A549 treated with dexamethasone at 1 μM for 4 hours (cell line): ENCODE measurements around the gene UAP1L1. TPM values are rescaled to one million over a fixed set of nuclear protein-coding genes. Genes with fewer than 3 reads are reported as not detected.

Source experiments
- total RNA-seq: library from RNA; stranded (reverse); fragments of 200-300 nt; extraction: Qiagen RNA extraction; gene quantifications from 5 replicates; pipeline ENCODE4 v1.2.3, GENCODE V29; 2022

UAP1L1 gene
- 8.1 to 15.8 TPM (median 11.1 TPM) in 5 replicates for total RNA-seq

GRCh38 chr9:137077010-137077747 is at the start of gene UAP1L1:
Gene UAP1L1, plus strand, starts transcription at chr9:137077517. Its CDS starts 16 bp downstream, at chr9:137077533.

GRCh38 chr9:137031904-137032640 is 45.2 kb upstream of the UAP1L1 start, which contains the start of gene FUT7:
Gene FUT7, minus strand, starts transcription at chr9:137032088. Its CDS starts 97 bp downstream, at chr9:137031991.

GRCh38 chr9:137046088-137046787 is 31.1 kb upstream of the UAP1L1 start, which contains the start of gene NPDC1:
Gene NPDC1, minus strand, starts transcription at chr9:137046177. Its CDS starts 188 bp downstream, at chr9:137045989.

GRCh38 chr9:137053944-137054931 is 23.1 kb upstream of the UAP1L1 start, which contains the start of gene ENTPD2:
Gene ENTPD2, minus strand, starts transcription at chr9:137054061. Its CDS starts 64 bp downstream, at chr9:137053997.

GRCh38 chr9:137070201-137070905 is 7.0 kb upstream of the UAP1L1 start, which contains the start of gene SAPCD2:
Gene SAPCD2, minus strand, starts transcription at chr9:137070557. Its CDS starts 97 bp downstream, at chr9:137070460.

GRCh38 chr9:137086531-137087408 is 9.5 kb downstream of the UAP1L1 start, which contains the start of gene MAN1B1:
Gene MAN1B1, plus strand, starts transcription at chr9:137086985. Its CDS starts 15 bp downstream, at chr9:137087000.

GRCh38 chr9:137114613-137115393 is 37.5 kb downstream of the UAP1L1 start, which contains the start of gene DPP7:
Gene DPP7, minus strand, starts transcription at chr9:137114733. Its CDS starts 20 bp downstream, at chr9:137114713.

Other genes with a start within 250 kb of the UAP1L1 start
- gene AJM1, start 235.0 kb upstream of the UAP1L1 start, total RNA-seq, result 3.2 to 4.8 TPM (median 4.3 TPM) in 5 replicates
- 263 to 301 TPM (median 279 TPM) in 5 replicates for gene PHPT1, start 228.1 kb upstream of the UAP1L1 start, total RNA-seq
- gene MAMDC4, start 225.2 kb upstream of the UAP1L1 start, total RNA-seq, result 1.3 to 4.3 TPM (median 3.4 TPM) in 5 replicates
- 486 to 542 TPM (median 487 TPM) in 5 replicates for gene EDF1, start 211.2 kb upstream of the UAP1L1 start, total RNA-seq
- gene TRAF2, start 191.0 kb upstream of the UAP1L1 start, total RNA-seq, result 34.2 to 59.3 TPM (median 51.5 TPM) in 5 replicates
- gene FBXW5, start 132.8 kb upstream of the UAP1L1 start, total RNA-seq, result 57.0 to 103 TPM (median 97.7 TPM) in 5 replicates
- gene C8G, start 132.3 kb upstream of the UAP1L1 start, total RNA-seq, result 0.42 to 1.4 TPM (median 1.0 TPM) in 5 replicates
- 0.48 to 1.6 TPM (median 1.3 TPM) in 5 replicates for gene LCN12, start 125.2 kb upstream of the UAP1L1 start, total RNA-seq
- 0.28 to 1.4 TPM (median 0.77 TPM) in 5 replicates for gene PTGDS, start 100.0 kb upstream of the UAP1L1 start, total RNA-seq
- 0.03 to 0.31 TPM (median 0.18 TPM) in 5 replicates for gene LCNL1, start 94.5 kb upstream of the UAP1L1 start, total RNA-seq
- gene PAXX, start 85.1 kb upstream of the UAP1L1 start, total RNA-seq, result 43.1 to 70.9 TPM (median 62.8 TPM) in 5 replicates
- gene CLIC3, start 80.9 kb upstream of the UAP1L1 start, total RNA-seq, result 3.3 to 6.7 TPM (median 5.0 TPM) in 5 replicates
- gene ABCA2, start 49.3 kb upstream of the UAP1L1 start, total RNA-seq, result 12.4 to 27.7 TPM (median 24.8 TPM) in 5 replicates
- gene FUT7, start 45.4 kb upstream of the UAP1L1 start, total RNA-seq, result 0.04 to 0.10 TPM (median 0.05 TPM) in 4 of 5 replicates, not detected in the other
- 34.4 to 84.3 TPM (median 78.9 TPM) in 5 replicates for gene NPDC1, start 31.3 kb upstream of the UAP1L1 start, total RNA-seq
- 3.1 to 6.4 TPM (median 5.4 TPM) in 5 replicates for gene ENTPD2, start 23.5 kb upstream of the UAP1L1 start, total RNA-seq
- gene SAPCD2, start 7.0 kb upstream of the UAP1L1 start, total RNA-seq, result 13.4 to 23.9 TPM (median 21.4 TPM) in 5 replicates
- 36.8 to 53.3 TPM (median 51.6 TPM) in 5 replicates for gene MAN1B1, start 9.5 kb downstream of the UAP1L1 start, total RNA-seq
- gene DPP7, start 37.2 kb downstream of the UAP1L1 start, total RNA-seq, result 67.5 to 115 TPM (median 108 TPM) in 5 replicates
- 0.16 to 0.41 TPM (median 0.32 TPM) in 5 replicates for gene GRIN1, start 61.6 kb downstream of the UAP1L1 start, total RNA-seq
- gene LRRC26, start 92.5 kb downstream of the UAP1L1 start, total RNA-seq, result 0.19 to 1.5 TPM (median 0.77 TPM) in 5 replicates
- not detected in 5 replicates for gene TMEM210, start 94.5 kb downstream of the UAP1L1 start, total RNA-seq
- gene ANAPC2, start 111.0 kb downstream of the UAP1L1 start, total RNA-seq, result 20.3 to 35.3 TPM (median 31.4 TPM) in 5 replicates
- 99.1 to 134 TPM (median 125 TPM) in 5 replicates for gene SSNA1, start 111.2 kb downstream of the UAP1L1 start, total RNA-seq
- gene TPRN, start 123.2 kb downstream of the UAP1L1 start, total RNA-seq, result 6.4 to 11.2 TPM (median 10.5 TPM) in 5 replicates
- 34.6 to 42.9 TPM (median 39.6 TPM) in 5 replicates for gene TMEM203, start 128.1 kb downstream of the UAP1L1 start, total RNA-seq
- gene NDOR1, start 128.2 kb downstream of the UAP1L1 start, total RNA-seq, result 8.1 to 18.5 TPM (median 15.8 TPM) in 5 replicates
- gene RNF208, start 144.7 kb downstream of the UAP1L1 start, total RNA-seq, result 1.2 to 2.2 TPM (median 2.0 TPM) in 5 replicates
- 3.6 to 5.1 TPM (median 4.6 TPM) in 5 replicates for gene CYSRT1, start 147.7 kb downstream of the UAP1L1 start, total RNA-seq
- 0.14 to 0.28 TPM (median 0.21 TPM) in 5 replicates for gene RNF224, start 150.0 kb downstream of the UAP1L1 start, total RNA-seq
- 0.05 to 0.11 TPM (median 0.06 TPM) in 5 replicates for gene SLC34A3, start 153.4 kb downstream of the UAP1L1 start, total RNA-seq
- 618 to 867 TPM (median 780 TPM) in 5 replicates for gene TUBB4B, start 163.8 kb downstream of the UAP1L1 start, total RNA-seq
- not detected in 5 replicates for gene STPG3, start 173.8 kb downstream of the UAP1L1 start, total RNA-seq
- gene NELFB, start 177.8 kb downstream of the UAP1L1 start, total RNA-seq, result 41.3 to 57.7 TPM (median 53.2 TPM) in 5 replicates
- 16.3 to 27.6 TPM (median 24.2 TPM) in 5 replicates for gene TOR4A, start 200.2 kb downstream of the UAP1L1 start, total RNA-seq
- 1.7 to 3.0 TPM (median 2.9 TPM) in 5 replicates for gene NRARP, start 224.8 kb downstream of the UAP1L1 start, total RNA-seq